GM18951 (cell line): ENCODE measurements around the gene PSMA5.
A peak's percentile ranks its signal among the peaks of the same experiment; 100 is the strongest.
"Not testable (repeated sequence)": the region's sequence is repeated elsewhere in the genome, so short reads cannot be mapped to it uniquely, and the experiment has no call there.

Experiments used
- POLR2A ChIP-seq: IDR thresholded peaks from 4 replicates; pipeline ENCODE4 v1.6.1; 2011; ENCODE audit warnings: mild to moderate bottlenecking; ENCODE audit not compliant: insufficient read length, insufficient read depth; ENCODE audit errors: extremely low read depth
- in situ Hi-C: fragments of 300-500 bp; cut with MboI; formaldehyde crosslinking; loops from one replicate; pipeline ENCODE4 v1.12.0; 2022; ENCODE audit warnings: low sequenced_read_pairs, mixed read lengths, inconsistent platforms; ENCODE audit not compliant: unreplicated experiment

PSMA5 gene

DNA sequence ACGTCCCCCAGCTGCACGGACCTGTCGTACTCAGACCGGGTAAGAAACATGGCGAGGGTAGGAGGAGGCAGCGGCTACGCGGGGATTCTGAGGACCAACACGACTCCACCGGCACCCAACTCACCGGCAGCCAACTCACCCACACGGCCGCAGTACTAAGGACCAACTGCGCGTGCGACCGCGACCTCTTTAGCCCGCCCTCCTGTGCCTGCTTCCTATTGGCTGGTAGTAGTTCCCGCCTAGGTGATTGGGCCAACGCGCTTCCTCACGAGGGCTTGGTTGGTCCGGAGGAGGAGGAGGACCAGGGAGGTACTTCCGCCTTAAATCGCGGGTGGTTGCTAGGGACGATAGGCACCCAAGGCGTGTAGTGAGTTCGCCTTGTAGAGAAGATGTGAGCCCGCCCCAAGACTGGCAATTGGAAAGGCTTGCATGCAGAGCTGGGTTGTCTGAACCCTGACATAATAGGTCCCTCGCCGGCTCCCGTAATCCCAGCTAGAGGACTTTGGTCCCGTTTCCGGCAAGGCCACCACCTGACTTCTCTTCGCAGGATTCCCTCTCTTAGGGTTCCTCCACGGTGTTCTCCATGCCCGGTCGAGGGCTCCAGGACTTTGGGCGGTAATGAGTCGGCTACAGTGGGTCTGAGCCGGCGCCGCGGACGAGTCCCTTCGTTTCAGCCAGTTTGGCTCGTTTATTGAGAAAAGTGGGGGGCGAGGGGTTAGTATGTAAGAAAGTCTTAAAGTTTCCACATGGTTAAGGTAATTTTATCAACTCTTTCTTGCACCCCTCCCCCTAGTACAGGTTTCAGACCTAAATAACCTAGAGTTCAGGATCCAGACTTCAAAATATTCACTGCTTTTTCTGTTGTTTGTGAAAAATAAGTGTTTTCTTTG is at the start of gene PSMA5:
Gene PSMA5 (minus strand): TSS at position 168 of the 890 bp plus-strand sequence. CDS start 118 bp downstream, at position 50.
- in situ Hi-C loops, result no loop called here
- TF ChIP-seq POLR2A, result peak; percentile 96

DNA sequence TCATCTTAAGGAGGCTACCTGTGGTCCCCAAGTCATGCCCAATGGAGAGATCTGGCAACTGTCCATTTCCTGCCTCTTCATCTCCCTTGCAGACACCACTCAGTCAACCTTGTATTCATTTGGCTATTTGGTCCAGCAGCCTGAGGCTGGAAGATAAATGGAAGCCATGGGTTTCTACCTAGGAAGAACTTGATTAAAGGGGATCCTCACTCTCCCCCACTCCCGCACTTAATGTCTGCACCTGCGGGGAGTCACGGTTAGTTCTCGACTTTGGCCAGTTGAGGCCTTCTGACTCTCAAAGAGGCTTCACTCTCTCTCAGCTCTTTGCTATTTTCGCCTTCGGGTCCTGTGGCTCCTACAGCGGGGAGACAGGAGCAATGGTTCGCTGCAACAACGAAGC is 49.0 kb upstream of the PSMA5 start:
- in situ Hi-C loops, result no loop called here
- TF ChIP-seq POLR2A, result no peak

DNA sequence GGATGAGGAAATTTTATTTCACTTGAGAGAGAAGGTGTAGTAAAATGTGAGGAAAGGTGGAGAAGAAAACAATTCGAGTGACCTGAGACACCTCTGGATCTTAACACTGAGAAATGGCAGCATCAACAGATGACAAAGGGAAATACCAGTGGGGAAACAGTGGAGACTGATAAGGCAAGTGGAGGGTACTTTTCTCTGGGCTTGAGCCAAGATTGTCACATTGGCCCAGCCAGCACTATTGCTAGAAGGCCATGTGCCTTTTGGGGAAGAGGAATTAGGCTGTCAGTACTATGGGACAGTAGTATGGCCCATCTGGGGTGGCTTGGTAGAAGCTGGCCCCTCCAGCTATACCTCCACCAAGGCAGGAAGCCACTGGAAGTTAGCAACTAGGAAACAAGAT is 48.4 kb upstream of the PSMA5 start:
- in situ Hi-C loops, result no loop called here
- TF ChIP-seq POLR2A, result no peak

DNA sequence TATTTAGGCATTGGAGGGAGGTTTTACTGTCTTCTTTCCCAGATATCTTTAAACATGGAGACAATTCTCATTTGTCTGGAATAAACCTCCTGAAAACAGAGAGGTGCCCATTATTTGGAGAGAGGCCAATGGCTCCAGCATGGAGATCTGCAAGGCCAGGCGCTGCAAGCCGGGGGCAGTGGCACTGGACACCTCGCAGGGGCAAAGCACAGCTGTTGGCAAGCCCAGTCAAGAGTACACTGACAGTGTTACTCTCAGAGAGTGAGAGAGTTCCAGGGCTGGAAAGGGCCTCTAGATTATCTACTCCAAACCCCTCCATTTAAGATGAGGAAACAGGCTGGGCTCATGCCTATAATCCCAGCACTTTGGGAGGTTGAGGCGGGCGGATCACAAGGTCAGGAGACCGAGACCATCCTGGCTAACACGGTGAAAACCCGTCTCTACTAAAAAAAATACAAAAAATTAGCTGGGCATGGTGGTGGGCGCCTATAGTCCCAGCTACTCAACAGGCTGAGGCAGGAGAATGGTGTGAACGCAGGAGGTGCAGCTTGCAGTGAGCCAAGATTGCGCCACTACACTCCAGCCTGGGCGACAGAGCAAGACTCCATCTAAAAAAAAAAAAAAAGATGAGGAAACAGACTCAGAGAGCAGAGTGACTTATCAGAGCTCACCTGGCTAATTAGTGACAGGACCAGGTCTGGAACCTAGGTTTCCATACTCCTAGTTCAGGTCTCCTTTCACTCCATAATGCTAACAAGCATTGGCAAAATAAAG is 47.2 kb upstream of the PSMA5 start:
- in situ Hi-C loops, result not testable (repeated sequence)

DNA sequence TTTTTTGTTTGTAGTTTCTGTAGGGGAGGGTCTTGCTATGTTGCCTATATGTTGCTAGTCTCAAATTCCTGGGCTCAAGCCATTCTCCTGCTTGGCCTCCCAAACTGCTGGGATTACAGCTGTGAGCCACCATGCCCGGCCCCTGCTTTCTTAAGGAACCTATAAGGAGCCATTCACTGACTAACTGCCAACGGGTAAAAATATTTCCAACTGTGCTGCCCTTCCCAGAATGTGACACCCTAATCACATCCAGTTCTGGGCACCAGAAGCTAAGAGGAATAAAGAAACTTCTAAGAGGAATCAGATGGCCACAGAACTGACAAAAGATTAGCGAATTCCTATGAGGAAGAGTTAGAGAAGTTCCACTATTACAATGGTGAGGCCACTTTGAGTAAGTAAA is 46.5 kb upstream of the PSMA5 start:
- in situ Hi-C loops, result no loop called here
- TF ChIP-seq POLR2A, result no peak

DNA sequence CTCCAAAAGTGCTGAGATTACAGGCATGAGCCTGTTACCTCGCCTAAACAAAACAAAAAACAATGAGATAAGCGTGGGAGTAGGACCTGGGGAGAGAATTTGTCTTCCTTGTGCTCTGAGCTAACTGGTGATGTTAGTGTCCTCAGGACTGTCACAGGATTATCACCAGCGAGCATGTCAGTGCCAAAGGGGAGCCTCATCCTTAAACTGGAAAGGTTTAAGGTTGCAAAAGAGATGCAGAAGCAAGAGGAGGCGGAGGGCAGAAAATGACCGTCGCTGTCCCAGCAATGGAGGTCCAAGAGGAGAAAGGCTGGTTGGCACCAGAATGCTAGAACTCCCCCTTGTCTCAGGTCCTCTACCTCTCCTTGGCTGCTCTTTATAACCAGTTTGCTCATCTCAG is 44.0 kb upstream of the PSMA5 start:
- no peak for TF ChIP-seq POLR2A
- in situ Hi-C loops, result no loop called here

DNA sequence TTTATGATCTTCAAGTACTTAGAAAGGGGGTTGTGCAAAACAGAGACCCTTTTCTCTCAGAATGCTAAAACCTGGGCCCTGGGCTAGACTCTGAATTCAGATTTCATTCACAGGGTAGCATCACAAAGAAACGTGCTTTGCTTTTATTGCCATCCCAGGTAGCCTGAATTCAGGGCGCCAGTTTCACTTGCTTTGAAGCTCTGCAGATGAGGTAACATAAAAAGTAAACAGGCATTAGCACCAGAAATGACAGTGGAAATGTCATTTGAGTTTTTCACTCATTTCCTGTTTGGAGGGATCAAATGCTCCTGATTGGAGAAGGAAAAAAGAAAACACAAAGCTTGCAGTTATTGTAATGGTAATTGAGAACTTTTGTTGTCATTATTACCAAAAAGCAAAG is 42.7 kb upstream of the PSMA5 start:
- in situ Hi-C loops, result no loop called here
- no peak for TF ChIP-seq POLR2A

DNA sequence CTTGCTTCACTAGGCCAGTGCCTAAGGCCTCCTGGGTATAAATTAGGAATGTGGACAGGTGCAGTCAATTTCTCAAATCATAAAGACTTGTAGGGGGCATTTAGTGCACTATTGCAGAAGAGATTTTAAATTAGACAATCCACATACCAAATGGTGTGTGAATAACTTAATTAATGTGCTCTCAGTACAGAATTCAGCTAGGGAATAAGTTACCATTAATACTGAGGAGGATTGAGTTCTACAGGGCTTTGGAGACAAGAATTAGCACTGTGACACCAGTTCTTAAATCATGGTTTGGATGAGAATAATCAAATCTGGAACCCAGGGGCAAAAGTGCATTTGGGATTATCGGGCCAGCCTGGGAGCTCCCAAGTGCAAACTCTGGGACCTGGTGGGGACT is 41.8 kb upstream of the PSMA5 start:
- in situ Hi-C loops, result no loop called here
- TF ChIP-seq POLR2A, result no peak

DNA sequence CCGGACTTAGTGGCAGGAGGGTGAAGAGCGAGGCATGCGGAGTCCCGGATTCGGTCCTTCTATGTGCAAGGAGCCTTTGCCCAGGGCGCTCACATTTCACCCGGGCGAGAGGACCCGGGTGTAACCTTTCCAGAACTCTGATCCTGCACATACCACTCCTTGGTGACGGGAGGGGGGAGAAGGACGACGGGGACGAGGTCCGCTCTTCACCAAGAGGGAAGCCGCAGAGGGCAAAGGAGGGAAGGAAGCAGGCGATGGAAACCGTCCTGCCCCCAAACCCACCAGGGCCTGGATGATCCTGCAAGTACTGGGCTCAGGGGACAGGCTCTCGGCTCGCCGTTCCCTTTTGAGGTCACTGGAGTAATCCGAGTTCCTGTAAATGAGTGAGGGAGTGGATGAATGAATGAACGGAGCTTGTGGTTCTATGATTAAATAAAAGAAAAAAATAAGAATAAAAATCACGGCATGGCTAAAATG is 41.1 kb upstream of the PSMA5 start:
- TF ChIP-seq POLR2A, result no peak
- in situ Hi-C loops, result no loop called here

DNA sequence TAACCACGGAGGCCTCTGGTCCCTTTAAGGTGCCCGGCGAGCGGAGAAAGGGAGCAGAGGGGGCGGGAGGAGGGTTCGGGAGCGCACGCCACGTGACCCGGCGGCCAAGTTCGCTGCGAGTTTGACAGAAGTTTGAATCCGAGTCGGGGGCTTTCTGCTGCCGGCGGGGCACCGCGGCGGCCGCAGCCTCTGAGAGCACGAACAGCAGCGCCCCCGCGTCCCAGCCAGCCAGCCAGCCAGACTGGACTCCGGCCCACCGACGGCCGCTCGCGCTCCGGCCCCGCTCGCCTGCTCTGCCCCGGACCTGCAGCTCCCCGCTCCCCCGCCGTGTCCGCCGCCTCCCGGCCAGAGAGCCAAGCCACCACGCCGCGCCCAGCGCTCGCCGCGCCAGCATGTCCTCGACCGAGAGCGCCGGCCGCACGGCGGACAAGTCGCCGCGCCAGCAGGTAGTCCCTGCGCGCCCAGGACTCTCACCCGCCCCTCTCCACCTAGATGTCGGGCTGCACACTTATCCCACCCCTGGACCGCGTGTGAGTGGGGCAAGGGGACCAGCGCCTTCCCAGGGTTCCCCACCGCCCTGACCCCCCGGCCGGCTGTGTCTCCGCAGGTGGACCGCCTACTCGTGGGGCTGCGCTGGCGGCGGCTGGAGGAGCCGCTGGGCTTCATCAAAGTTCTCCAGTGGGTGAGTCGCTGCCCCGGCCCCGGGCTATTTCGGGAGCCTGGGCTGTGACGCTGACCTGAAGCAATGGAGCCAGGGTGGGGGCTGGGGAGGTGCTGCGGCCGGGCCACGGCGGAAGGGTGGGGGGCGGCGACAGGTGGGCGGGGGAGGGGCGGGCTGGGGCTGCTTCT is 40.4 kb upstream of the PSMA5 start, which contains the start of gene SYPL2:
Gene SYPL2 (plus strand): TSS at position 95 of the 849 bp plus-strand sequence. CDS start 298 bp downstream, at position 393.
- in situ Hi-C loops, result no loop called here
- TF ChIP-seq POLR2A, result no peak

DNA sequence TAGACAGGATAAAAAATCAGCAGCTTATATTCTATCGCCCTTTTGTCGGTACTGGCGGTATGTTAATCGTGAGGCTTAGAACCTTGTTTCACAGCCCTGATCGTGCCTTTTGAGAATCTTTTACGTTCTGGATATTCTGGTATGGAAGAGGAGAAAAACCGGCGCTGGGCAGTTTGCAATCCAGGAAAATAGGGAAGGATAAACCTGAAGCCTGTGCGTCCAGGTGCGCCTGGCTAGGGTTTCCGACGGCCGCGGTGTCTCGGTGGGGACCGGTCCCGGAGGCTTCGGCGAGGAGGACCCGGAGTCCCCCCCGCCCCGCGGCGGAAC is 39.8 kb upstream of the PSMA5 start:
- no peak for TF ChIP-seq POLR2A
- in situ Hi-C loops, result no loop called here

DNA sequence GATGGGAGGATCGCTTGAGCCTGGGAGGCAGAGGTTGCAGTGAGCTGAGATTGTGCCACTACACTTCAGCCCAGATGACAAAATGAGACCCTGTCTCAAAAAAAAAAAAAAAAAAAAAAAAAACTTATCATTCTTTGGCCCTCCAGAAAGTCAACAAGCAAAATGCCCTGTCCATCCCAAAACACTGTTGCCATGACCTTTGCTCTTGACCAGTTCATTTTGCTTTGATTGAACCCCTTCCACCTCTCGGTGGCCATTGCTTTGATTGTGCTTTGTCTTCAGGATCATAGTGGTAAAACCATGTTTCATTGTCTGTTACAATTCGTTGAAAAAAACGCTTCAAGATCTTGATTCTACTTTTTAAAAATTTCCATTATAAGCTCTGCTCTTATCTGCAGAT is 31.6 kb upstream of the PSMA5 start:
- TF ChIP-seq POLR2A, result no peak
- in situ Hi-C loops, result no loop called here
